ENCODE results near the gene SF3B4.
A peak's percentile ranks its signal among the peaks of the same experiment; 100 is the strongest.

Gene SF3B4

DNA sequence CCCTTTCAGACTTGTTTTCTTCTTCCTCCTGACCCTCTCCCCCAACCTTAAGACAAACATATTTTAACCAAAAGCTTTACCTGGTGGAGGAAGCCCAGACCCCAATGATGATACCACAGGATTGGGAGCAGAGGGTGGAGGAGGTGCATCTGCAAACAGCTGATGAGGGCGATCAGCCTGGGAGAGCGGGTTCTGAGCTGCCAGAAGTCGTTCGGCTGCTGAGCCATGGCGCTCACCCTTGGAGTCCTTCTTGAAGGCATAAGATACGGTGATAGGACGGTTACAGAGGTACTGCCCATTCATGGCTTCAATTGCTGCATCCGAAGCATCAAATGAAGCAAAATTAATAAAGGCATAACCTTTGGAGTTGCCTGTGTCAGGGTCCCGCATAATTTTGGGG is 1.3 kb downstream of the SF3B4 start:
- peaks cover 23% of the 10 kb centered on the region for H3K4me1 ChIP-seq (ENCODE audit: insufficient read depth, low read length, severe bottlenecking)
- H3K4me2 ChIP-seq (ENCODE audit: low read length), result peak overlapping the region; percentile 81
- no peaks in the 10 kb centered on the region for H3K9me3 ChIP-seq (ENCODE audit: low read length)
- H3K4me3 ChIP-seq (ENCODE audit: low read depth, low read length, poor library complexity, severe bottlenecking), result peak overlapping the region; percentile 89
- no peaks in the 10 kb centered on the region for H3K9me2 ChIP-seq (ENCODE audit: low read depth, low read length)
- no peak for TF ChIP-seq EZH2 (IDR thresholded peaks at IDR 0.05; ENCODE audit: borderline replicate concordance, low read length)
- TF ChIP-seq CTCF (IDR thresholded peaks at IDR 0.05; ENCODE audit: low read length), result no peak
- H3F3A ChIP-seq (ENCODE audit: insufficient read depth, low read length), result no peaks in the 10 kb centered on the region
- H3K27me3 ChIP-seq (ENCODE audit: insufficient read depth, low read length), result no peaks in the 10 kb centered on the region
- peaks cover 8% of the 10 kb centered on the region for H3K79me2 ChIP-seq (ENCODE audit: insufficient read depth, low read length)
- H3K9ac ChIP-seq (ENCODE audit: low read length), result no peak overlapping the region
- H4K20me1 ChIP-seq (ENCODE audit: insufficient read depth, low read length), result no peaks in the 10 kb centered on the region
- H3K36me3 ChIP-seq (ENCODE audit: insufficient read depth, low read length), result peaks cover 55% of the 10 kb centered on the region
- H2AFZ ChIP-seq (ENCODE audit: low read length), result no peak overlapping the region
- no peak overlapping the region for H3K27ac ChIP-seq (ENCODE audit: low read depth, low read length, poor library complexity, severe bottlenecking)

- Histone ChIP-seq H3K79me2 (ENCODE audit: insufficient read depth, low read length) (peaks cover 8% of the 10 kb centered on the region), H2AFZ (ENCODE audit: low read length) (no peak overlapping the region), H3K27me3 (ENCODE audit: insufficient read depth, low read length) (no peaks in the 10 kb centered on the region), H4K20me1 (ENCODE audit: insufficient read depth, low read length) (no peaks in the 10 kb centered on the region), H3K9ac (ENCODE audit: low read length) (no peak overlapping the region), H3K9me2 (ENCODE audit: low read depth, low read length) (no peaks in the 10 kb centered on the region), H3K4me1 (ENCODE audit: insufficient read depth, low read length, severe bottlenecking) (peaks cover 23% of the 10 kb centered on the region), H3K27ac (ENCODE audit: low read depth, low read length, poor library complexity, severe bottlenecking) (no peak overlapping the region), H3K36me3 (ENCODE audit: insufficient read depth, low read length) (peaks cover 55% of the 10 kb centered on the region), H3K4me3 (ENCODE audit: low read depth, low read length, poor library complexity, severe bottlenecking) (no peak overlapping the region), H3K9me3 (ENCODE audit: low read length) (no peaks in the 10 kb centered on the region), H3K4me2 (ENCODE audit: low read length) (peak overlapping the region; percentile 81; the same call in 1 of the 2 replicates), H3F3A (ENCODE audit: insufficient read depth, low read length) (no peaks in the 10 kb centered on the region)
- TF ChIP-seq CTCF (IDR thresholded peaks at IDR 0.05; ENCODE audit: low read length), result no peak
These were observed 1.9 kb downstream of the SF3B4 start for GRCh38 chr1:149925751-149926150.

- peaks cover 23% of the 10 kb centered on the region for H3K4me1 ChIP-seq (ENCODE audit: insufficient read depth, low read length, severe bottlenecking)
- TF ChIP-seq EZH2 (IDR thresholded peaks at IDR 0.05; ENCODE audit: borderline replicate concordance, low read length) (no peak), CTCF (IDR thresholded peaks at IDR 0.05; ENCODE audit: low read length) (no peak)
- no peak overlapping the region for H3K4me3 ChIP-seq (ENCODE audit: low read depth, low read length, poor library complexity, severe bottlenecking)
- H3F3A ChIP-seq (ENCODE audit: insufficient read depth, low read length), result no peaks in the 10 kb centered on the region
- H3K9ac ChIP-seq (ENCODE audit: low read length), result no peak overlapping the region
- H3K36me3 ChIP-seq (ENCODE audit: insufficient read depth, low read length), result peaks cover 55% of the 10 kb centered on the region
- H3K27ac ChIP-seq (ENCODE audit: low read depth, low read length, poor library complexity, severe bottlenecking), result no peak overlapping the region
- no peak overlapping the region for H3K4me2 ChIP-seq (ENCODE audit: low read length)
- H2AFZ ChIP-seq (ENCODE audit: low read length), result no peak overlapping the region
- no peaks in the 10 kb centered on the region for H4K20me1 ChIP-seq (ENCODE audit: insufficient read depth, low read length)
- H3K9me2 ChIP-seq (ENCODE audit: low read depth, low read length), result no peaks in the 10 kb centered on the region
- H3K9me3 ChIP-seq (ENCODE audit: low read length), result no peaks in the 10 kb centered on the region
- H3K79me2 ChIP-seq (ENCODE audit: insufficient read depth, low read length), result peaks cover 8% of the 10 kb centered on the region
- H3K27me3 ChIP-seq (ENCODE audit: insufficient read depth, low read length), result no peaks in the 10 kb centered on the region
These were observed 2.3 kb downstream of the SF3B4 start for GRCh38 chr1:149925345-149925744.

Measured in OCI-LY1 (cell line).